ENCODE data around the gene SMTNL1. TPM values are rescaled to one million over a fixed set of nuclear protein-coding genes. Genes with fewer than 3 reads are reported as not detected.

The SMTNL1 gene
- total RNA-seq, 2 donors from 2014 or later: 1.4 TPM; not detected in 1

DNA sequence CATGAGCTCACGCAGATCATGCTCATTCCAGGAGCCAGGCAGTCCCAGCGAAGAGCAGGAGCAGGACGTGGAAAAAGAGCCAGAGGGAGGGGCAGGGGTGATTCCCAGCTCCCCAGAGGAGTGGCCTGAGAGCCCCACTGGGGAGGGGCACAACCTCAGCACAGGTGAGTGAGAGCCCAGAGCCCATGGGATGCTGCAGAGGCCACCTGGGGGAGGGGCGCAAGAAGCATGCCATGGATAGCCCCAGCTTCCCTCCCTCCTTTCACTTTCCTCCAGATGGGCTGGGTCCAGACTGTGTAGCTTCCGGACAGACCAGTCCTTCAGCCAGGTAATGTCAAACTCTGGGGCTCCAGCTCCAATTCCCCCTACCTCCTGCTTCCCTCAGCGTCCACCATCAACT lies 6.2 kb downstream of the SMTNL1 start:
- no peak overlapping the region for H3K27ac ChIP-seq
- intact Hi-C loops (cut with DNase I): no loop called here
- no peaks in the 10 kb centered on the region for H3K4me1 ChIP-seq (replicated peaks)
- 26% methylated on average over 6 of the region's 6 CpGs for WGBS
- H3K9me3 ChIP-seq: no peaks in the 10 kb centered on the region
- no peaks in the 10 kb centered on the region for H3K36me3 ChIP-seq
- no peak for DNase-seq (ENCODE audit: low spot score)
- no peak overlapping the region for H3K4me3 ChIP-seq
- H3K27me3 ChIP-seq (replicated peaks; ENCODE audit: insufficient read depth): no peaks in the 10 kb centered on the region
- no peak for TF ChIP-seq POLR2A (IDR thresholded peaks at IDR 0.05)
- no peak for TF ChIP-seq POLR2AphosphoS5 (IDR thresholded peaks at IDR 0.05)
- TF ChIP-seq, protein P1, sequence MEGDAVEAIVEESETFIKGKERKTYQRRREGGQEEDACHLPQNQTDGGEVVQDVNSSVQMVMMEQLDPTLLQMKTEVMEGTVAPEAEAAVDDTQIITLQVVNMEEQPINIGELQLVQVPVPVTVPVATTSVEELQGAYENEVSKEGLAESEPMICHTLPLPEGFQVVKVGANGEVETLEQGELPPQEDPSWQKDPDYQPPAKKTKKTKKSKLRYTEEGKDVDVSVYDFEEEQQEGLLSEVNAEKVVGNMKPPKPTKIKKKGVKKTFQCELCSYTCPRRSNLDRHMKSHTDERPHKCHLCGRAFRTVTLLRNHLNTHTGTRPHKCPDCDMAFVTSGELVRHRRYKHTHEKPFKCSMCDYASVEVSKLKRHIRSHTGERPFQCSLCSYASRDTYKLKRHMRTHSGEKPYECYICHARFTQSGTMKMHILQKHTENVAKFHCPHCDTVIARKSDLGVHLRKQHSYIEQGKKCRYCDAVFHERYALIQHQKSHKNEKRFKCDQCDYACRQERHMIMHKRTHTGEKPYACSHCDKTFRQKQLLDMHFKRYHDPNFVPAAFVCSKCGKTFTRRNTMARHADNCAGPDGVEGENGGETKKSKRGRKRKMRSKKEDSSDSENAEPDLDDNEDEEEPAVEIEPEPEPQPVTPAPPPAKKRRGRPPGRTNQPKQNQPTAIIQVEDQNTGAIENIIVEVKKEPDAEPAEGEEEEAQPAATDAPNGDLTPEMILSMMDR (IDR thresholded peaks at IDR 0.05): no peak

GRCh38 chr11:57544566-57544965 lies 7.2 kb downstream of the SMTNL1 start:
- Histone ChIP-seq H3K4me1 (replicated peaks) (no peaks in the 10 kb centered on the region), H3K9me3 (no peaks in the 10 kb centered on the region), H3K27me3 (replicated peaks; ENCODE audit: insufficient read depth) (no peaks in the 10 kb centered on the region), H3K4me3 (no peak overlapping the region), H3K36me3 (peaks cover 0 to 4% of the 10 kb centered on the region in 2 donors), H3K27ac (no peak overlapping the region)
- 87% methylated on average over 6 of the region's 6 CpGs for whole genome bisulfite sequencing
- TF ChIP-seq POLR2A (IDR thresholded peaks at IDR 0.05): no peak
- TF ChIP-seq, protein P1 (IDR thresholded peaks at IDR 0.05): no peak
- DNase-seq (ENCODE audit: low spot score): no peak
- intact Hi-C loops (cut with DNase I): no loop called here

DNA sequence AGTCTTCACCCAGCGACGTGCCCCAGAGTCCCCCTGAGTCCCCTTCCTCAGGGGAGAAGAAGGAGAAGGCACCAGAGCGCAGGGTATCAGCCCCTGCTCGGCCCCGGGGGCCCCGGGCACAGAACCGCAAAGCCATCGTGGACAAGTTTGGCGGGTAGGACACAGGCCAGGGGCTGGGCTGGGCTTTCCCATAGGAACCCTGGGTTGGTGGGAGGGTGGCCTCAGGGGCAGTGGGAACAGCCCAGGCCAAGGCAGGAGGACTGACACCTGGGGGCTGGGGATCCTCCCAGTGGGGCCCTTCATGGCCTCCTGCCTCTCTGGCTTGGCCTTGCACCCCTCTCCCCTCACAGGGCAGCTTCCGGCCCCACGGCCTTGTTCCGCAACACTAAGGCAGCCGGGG lies 8.5 kb downstream of the SMTNL1 start:
- Histone ChIP-seq H3K9me3 (no peaks in the 10 kb centered on the region), H3K4me1 (replicated peaks) (no peaks in the 10 kb centered on the region), H3K36me3 (peaks cover 0 to 6% of the 10 kb centered on the region in 2 donors), H3K27ac (no peak overlapping the region), H3K4me3 (no peak overlapping the region), H3K27me3 (replicated peaks; ENCODE audit: insufficient read depth) (no peaks in the 10 kb centered on the region)
- no peak for DNase-seq (ENCODE audit: low spot score)
- TF ChIP-seq POLR2A (IDR thresholded peaks at IDR 0.05) (no peak), POLR2AphosphoS5 (IDR thresholded peaks at IDR 0.05) (no peak)
- TF ChIP-seq, protein P1 (IDR thresholded peaks at IDR 0.05): no peak
- intact Hi-C loops (cut with DNase I): no loop called here
- WGBS: 84% methylated on average over 12 of the region's 13 CpGs

DNA sequence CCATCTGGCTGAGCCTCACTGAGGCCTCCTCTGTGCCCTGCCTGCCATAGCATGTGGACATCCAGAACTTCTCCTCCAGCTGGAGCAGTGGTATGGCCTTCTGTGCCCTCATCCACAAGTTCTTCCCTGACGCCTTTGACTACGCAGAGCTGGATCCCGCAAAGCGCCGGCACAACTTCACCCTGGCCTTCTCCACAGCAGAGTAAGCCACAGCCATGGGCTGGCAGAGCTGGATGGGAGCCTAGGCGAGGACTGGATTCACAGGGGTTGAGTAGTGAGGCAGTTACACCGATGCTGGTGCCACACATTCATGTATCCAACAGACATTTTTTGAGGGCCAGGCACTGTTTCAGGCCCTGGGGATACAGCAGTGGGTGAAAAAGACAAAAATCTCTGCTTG lies 9.1 kb downstream of the SMTNL1 start:
- no peak overlapping the region for H3K4me3 ChIP-seq
- no peaks in the 10 kb centered on the region for H3K4me1 ChIP-seq (replicated peaks)
- peaks cover 0 to 6% of the 10 kb centered on the region in 2 donors for H3K36me3 ChIP-seq
- WGBS: 98% methylated on average over 7 of the region's 7 CpGs
- no peak overlapping the region for H3K27ac ChIP-seq
- no peaks in the 10 kb centered on the region for H3K27me3 ChIP-seq (replicated peaks; ENCODE audit: insufficient read depth)
- intact Hi-C loops (cut with DNase I): no loop called here
- TF ChIP-seq POLR2AphosphoS5 (IDR thresholded peaks at IDR 0.05): no peak
- TF ChIP-seq POLR2A (IDR thresholded peaks at IDR 0.05): no peak
- TF ChIP-seq, protein P1 (IDR thresholded peaks at IDR 0.05): no peak
- no peak for DNase-seq (ENCODE audit: low spot score)
- H3K9me3 ChIP-seq: no peaks in the 10 kb centered on the region

DNA sequence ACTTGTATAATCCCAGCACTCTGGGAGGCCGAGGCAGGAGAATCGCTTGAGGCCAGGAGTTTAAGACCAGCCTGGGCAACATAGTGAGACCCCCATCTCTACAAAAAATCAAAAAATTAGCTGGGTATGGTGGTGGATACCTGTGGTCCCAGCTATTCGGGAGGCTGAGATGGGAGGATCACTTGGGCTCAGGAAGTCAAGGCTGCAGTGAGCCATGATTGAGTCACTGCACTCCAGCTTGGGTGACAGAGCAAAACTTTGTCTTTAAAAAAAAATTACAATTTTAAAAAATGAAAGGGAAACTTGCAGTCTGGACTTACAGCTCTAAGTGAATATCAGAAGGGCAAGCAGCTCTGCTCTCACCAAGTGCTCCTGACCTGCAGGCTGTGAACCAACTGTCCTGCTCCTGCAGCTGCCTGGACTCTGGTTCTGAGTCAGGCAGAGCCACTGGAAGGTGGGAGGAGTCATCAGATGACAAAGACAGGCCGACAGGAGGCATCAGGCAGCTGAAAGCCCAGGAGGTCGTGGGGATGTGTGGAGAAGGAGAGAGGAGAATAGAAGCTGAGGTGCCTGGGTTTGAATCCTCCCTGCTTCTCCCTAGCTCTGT lies 9.6 kb downstream of the SMTNL1 start:
- Histone ChIP-seq H3K9me3 (no peaks in the 10 kb centered on the region), H3K4me3 (no peak overlapping the region), H3K4me1 (replicated peaks) (no peaks in the 10 kb centered on the region), H3K36me3 (peaks cover 0 to 6% of the 10 kb centered on the region in 2 donors), H3K27ac (no peak overlapping the region), H3K27me3 (replicated peaks; ENCODE audit: insufficient read depth) (no peaks in the 10 kb centered on the region)
- no peak for DNase-seq (ENCODE audit: low spot score)
- intact Hi-C loops (cut with DNase I): no loop called here
- TF ChIP-seq POLR2AphosphoS5 (IDR thresholded peaks at IDR 0.05) (no peak), POLR2A (IDR thresholded peaks at IDR 0.05) (no peak)
- TF ChIP-seq, protein P1 (IDR thresholded peaks at IDR 0.05): no peak
- WGBS: 60% methylated on average over 5 of the region's 5 CpGs
